D341Med (cell line): ENCODE measurements around the gene ACP4.
"Not testable (repeated sequence)": the region's sequence is repeated elsewhere in the genome, so short reads cannot be mapped to it uniquely, and the experiment has no call there.

ENCODE experiments used
- DNase-seq: peaks from one replicate; pipeline ENCODE4 v3.0.0; 2012; ENCODE audit warnings: low spot score

Gene ACP4

GRCh38 chr19:50776131-50776530, 14.1 kb upstream of the ACP4 start:
- DNase-seq, result no peak

GRCh38 chr19:50777261-50777660, 13.0 kb upstream of the ACP4 start:
- DNase-seq, result no peak

- no peak for DNase-seq
These were observed 12.3 kb upstream of the ACP4 start for GRCh38 chr19:50777830-50778303.

- no peak for DNase-seq
These were observed 11.2 kb upstream of the ACP4 start for GRCh38 chr19:50778906-50779430.

- no peak for DNase-seq
These were observed 10.4 kb upstream of the ACP4 start for GRCh38 chr19:50779504-50780457.

GRCh38 chr19:50780753-50781435, 9.3 kb upstream of the ACP4 start:
- DNase-seq, result no peak

- DNase-seq, result not testable (repeated sequence)
These were observed 6.4 kb upstream of the ACP4 start for GRCh38 chr19:50783848-50784152.

- no peak for DNase-seq
These were observed 5.5 kb upstream of the ACP4 start for GRCh38 chr19:50784710-50785109.

- DNase-seq, result no peak
These were observed 4.9 kb upstream of the ACP4 start for GRCh38 chr19:50785329-50785728.

- DNase-seq, result no peak
These were observed 780 bp downstream of the ACP4 start for GRCh38 chr19:50790922-50791467.

GRCh38 chr19:50791594-50792271, 1.5 kb downstream of the ACP4 start:
- no peak for DNase-seq

GRCh38 chr19:50792272-50793250, 2.3 kb downstream of the ACP4 start:
- no peak for DNase-seq

GRCh38 chr19:50793558-50794065, 3.4 kb downstream of the ACP4 start:
- DNase-seq, result no peak

GRCh38 chr19:50794074-50794875, 4.1 kb downstream of the ACP4 start:
- DNase-seq, result peak; percentile 71

- DNase-seq, result peak; percentile 70
These were observed 4.9 kb downstream of the ACP4 start for GRCh38 chr19:50794876-50795663.

GRCh38 chr19:50795664-50796073, 5.5 kb downstream of the ACP4 start:
- no peak for DNase-seq

- no peak for DNase-seq
These were observed 6.0 kb downstream of the ACP4 start for GRCh38 chr19:50796128-50796633.

GRCh38 chr19:50796634-50797428, 6.6 kb downstream of the ACP4 start:
- no peak for DNase-seq
